Measurements from ENCODE around the gene FKBP2. TPM values are rescaled to one million over a fixed set of nuclear protein-coding genes. Genes with fewer than 3 reads are reported as not detected.

Gene FKBP2
- total and polyA plus RNA-seq, 4 donors = 50.2 to 298 (median 87.2) TPM

DNA sequence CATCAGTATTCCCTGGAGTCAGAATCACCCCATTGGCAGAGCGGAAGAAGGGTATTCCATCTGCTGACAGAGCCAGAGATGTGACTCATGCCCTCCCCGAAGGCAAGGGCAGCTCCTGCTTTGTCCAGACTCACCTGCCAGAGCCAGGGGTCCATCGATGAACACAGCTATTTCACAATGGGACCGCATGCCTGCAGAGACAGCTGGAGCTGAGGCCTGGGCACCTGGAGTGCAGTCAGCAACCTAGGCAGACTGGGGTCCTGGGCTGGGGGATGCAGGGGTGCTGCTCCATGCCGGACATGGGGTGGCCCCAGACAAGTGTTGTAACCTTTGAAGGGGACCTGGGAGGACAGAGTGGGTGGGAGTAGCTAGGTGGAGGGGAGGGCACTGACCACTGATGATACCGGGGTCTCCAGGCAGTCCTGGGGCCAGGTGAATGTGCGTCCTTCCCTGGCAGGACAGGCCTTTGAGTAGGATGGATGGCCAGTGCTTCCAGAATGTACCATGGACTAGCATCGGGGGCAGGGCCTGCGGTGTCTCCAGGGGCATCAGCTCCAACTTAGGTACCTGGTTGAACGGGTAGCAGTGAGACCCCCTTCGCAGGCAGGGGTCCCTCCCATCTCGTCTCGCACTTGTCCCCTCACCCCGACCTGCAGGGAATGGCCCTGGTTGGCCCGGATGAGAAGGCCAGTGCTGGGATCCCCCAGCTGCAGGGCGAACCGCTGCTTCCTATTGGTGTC, 16.6 kb upstream of the FKBP2 start:
- ATAC-seq (ENCODE audit: low FRiP score) = no peak
- H3K27ac ChIP-seq (ENCODE audit: low read depth in 1 of 2, low read length in 2 of 2) = no peak overlapping the region
- no peaks in the 10 kb centered on the region for H3K36me3 ChIP-seq (ENCODE audit: control insufficient read depth in 1 of 2, insufficient read depth in 2 of 2, low read length in 1 of 2)
- no peaks in the 10 kb centered on the region for H3K4me1 ChIP-seq (ENCODE audit: control insufficient read depth in 1 of 2, insufficient read depth in 2 of 2, low read length in 2 of 2)
- peak; percentile 51 to 70 for DNase-seq
- H3K9me3 ChIP-seq (ENCODE audit: control insufficient read depth, low read length) = no peaks in the 10 kb centered on the region
- intact Hi-C loops (cut with DNase I) = no loop called here
- WGBS, 2 donors = 87 to 90% methylated on average over 17 of the region's 17 CpGs
- no peak overlapping the region for H3K4me3 ChIP-seq (ENCODE audit: low read length in 2 of 2)
- no peaks in the 10 kb centered on the region for H3K27me3 ChIP-seq (ENCODE audit: control insufficient read depth in 1 of 2, insufficient read depth in 2 of 2, low read length in 1 of 2)

DNA sequence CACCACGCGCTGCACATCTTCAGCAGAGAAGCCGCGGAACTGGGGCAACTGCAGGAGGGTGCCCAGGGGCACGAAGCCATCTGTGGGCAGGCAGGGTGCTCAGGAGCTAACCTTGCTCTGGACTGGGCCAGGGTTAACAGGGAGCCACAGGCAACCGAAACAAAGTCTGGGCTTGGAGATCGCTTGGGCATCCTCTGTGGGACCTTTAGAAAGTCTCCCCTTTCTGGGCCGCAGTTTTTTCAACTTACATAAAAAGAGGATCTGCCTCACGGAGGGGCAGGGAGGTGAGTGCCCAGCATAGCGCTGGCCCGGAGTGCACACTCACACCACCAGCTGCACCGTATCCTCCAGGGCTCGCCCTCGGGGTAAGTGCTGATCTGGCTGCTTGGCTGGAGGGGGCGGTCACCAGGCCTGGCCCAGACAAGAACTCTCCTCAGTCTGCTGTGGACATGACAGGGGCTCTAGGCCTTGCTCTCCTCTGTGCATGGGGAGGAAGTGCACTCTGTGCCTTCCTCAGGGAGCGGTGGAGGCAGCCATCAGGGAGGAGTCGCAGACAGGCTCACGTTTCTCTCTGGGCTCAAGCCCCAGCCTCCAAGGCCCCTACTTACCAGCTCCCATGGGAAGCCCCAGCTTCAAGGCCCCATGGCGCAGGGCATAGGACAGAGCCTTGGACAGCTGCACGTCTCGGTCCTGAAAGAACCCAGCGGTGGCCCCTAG, 15.8 kb upstream of the FKBP2 start:
- H3K4me1 ChIP-seq (ENCODE audit: control insufficient read depth in 1 of 2, insufficient read depth in 2 of 2, low read length in 2 of 2) = no peaks in the 10 kb centered on the region
- H3K9me3 ChIP-seq (ENCODE audit: control insufficient read depth, low read length) = no peaks in the 10 kb centered on the region
- H3K27me3 ChIP-seq (ENCODE audit: control insufficient read depth in 1 of 2, insufficient read depth in 2 of 2, low read length in 1 of 2) = no peaks in the 10 kb centered on the region
- WGBS, 2 donors = 56 to 58% methylated on average over 22 of the region's 22 CpGs
- no peaks in the 10 kb centered on the region for H3K36me3 ChIP-seq (ENCODE audit: control insufficient read depth in 1 of 2, insufficient read depth in 2 of 2, low read length in 1 of 2)
- ATAC-seq (ENCODE audit: low FRiP score) (no peak), DNase-seq (peak; percentile 57 to 70)
- no peak overlapping the region for H3K27ac ChIP-seq (ENCODE audit: low read depth in 1 of 2, low read length in 2 of 2)
- intact Hi-C loops (cut with DNase I) = loop anchor here in 1 of 2 donors (5.0 kb wide), 1 partner anchor 38 kb away; the partner anchor contains the start of gene STIP1
- peak overlapping the region in 1 of 2 donors; percentile 48 for H3K4me3 ChIP-seq (ENCODE audit: low read length in 2 of 2)

DNA sequence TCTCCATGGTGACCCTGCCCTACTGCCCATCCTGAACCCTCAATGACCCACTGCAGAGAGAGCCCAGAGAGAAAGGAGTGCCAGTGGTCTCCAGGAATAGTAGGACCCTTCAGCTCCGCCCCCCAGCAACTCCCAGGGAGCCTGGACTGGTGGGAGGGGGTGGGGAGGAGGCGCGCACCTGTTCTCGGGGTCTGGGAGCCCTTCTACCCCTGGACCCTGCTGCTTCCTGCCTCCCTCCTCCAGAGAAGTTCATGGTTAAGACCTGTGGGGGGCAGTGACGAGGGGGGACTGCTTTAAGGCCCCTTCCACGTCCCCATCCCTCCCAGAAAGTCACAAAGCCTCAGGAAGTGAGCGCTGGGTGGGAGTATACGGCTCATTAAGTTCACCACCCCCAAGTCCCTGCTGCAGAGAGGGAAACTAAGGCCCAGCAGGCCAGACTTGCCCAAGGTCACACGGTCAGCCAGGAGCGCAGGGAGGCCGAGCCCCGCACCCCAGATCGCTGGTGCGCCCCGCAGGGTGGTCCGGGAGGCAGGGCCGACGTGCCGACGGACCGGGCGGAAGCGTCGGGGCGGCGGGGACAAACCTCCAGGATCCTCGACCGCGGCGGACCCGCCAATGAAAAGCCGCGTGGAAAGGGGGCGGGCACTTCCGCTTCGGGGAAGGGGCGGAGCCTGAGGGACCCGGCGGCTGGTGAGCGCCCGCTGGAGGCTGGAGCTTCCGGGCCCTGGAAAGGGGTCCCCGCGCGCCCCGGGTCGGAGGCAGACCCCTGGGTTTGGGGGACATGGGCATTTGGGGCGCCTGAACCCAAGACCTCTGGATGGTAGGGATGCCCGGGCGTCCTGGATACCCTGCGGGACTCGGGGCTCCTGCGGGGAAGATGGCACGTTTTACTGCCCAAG, 15.0 kb upstream of the FKBP2 start, which contains the start of the genes NUDT22 and TRPT1:
Gene NUDT22 (plus strand): TSS at position 667 of the 899 bp plus-strand sequence. CDS start 379 bp downstream, outside the sequence.
Gene TRPT1 (minus strand): TSS at position 579 of the 899 bp plus-strand sequence. CDS start 326 bp downstream, at position 253.
- no peaks in the 10 kb centered on the region for H3K4me1 ChIP-seq (ENCODE audit: control insufficient read depth in 1 of 2, insufficient read depth in 2 of 2, low read length in 2 of 2)
- H3K27ac ChIP-seq (ENCODE audit: low read depth in 1 of 2, low read length in 2 of 2) = peak within 1 kb of the TSS in 1 of 2 donors; percentile 75
- H3K36me3 ChIP-seq (ENCODE audit: control insufficient read depth in 1 of 2, insufficient read depth in 2 of 2, low read length in 1 of 2) = no peaks in the 10 kb centered on the region
- H3K9me3 ChIP-seq (ENCODE audit: control insufficient read depth, low read length) = no peaks in the 10 kb centered on the region
- peak within 1 kb of the TSS; percentile 48 to 60 for H3K4me3 ChIP-seq (ENCODE audit: low read length in 2 of 2)
- ATAC-seq (ENCODE audit: low FRiP score) (peak; percentile 90), DNase-seq (peak; percentile 95 to 97)
- WGBS, 2 donors = 0 to 1% methylated on average over 54 of the region's 54 CpGs
- intact Hi-C loops (cut with DNase I) = loop anchor here in 1 of 2 donors (5.0 kb wide), 1 partner anchor 39 kb away; the partner anchor contains the start of gene STIP1
- no peaks in the 10 kb centered on the region for H3K27me3 ChIP-seq (ENCODE audit: control insufficient read depth in 1 of 2, insufficient read depth in 2 of 2, low read length in 1 of 2)

DNA sequence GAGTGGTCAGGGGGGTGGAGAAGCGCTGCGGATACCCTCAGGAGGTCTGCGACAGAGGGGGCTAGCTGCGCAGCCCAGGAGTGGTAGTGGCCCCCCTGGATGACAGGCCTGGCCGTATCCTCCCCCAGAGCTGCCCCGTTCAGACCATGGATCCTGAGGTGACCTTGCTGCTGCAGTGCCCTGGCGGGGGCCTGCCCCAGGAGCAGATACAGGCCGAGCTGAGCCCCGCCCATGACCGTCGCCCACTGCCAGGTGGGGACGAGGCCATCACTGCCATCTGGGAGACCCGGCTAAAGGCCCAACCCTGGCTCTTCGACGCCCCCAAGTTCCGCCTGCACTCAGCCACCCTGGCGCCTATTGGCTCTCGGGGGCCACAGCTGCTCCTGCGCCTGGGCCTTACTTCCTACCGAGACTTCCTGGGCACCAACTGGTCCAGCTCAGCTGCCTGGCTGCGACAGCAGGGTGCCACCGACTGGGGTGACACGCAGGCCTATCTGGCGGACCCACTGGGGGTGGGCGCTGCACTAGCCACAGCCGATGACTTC, 14.3 kb upstream of the FKBP2 start:
- intact Hi-C loops (cut with DNase I) = loop anchor here in 1 of 2 donors (5.0 kb wide), 1 partner anchor 39 kb away; the partner anchor contains the start of gene STIP1
- WGBS, 2 donors = 7 to 10% methylated on average over 23 to 26 of the region's 26 CpGs
- Histone ChIP-seq H3K27me3 (ENCODE audit: control insufficient read depth in 1 of 2, insufficient read depth in 2 of 2, low read length in 1 of 2) (no peaks in the 10 kb centered on the region), H3K36me3 (ENCODE audit: control insufficient read depth in 1 of 2, insufficient read depth in 2 of 2, low read length in 1 of 2) (no peaks in the 10 kb centered on the region), H3K27ac (ENCODE audit: low read depth in 1 of 2, low read length in 2 of 2) (peak overlapping the region in 1 of 2 donors; percentile 75), H3K4me3 (ENCODE audit: low read length in 2 of 2) (peak overlapping the region; percentile 48 to 60), H3K9me3 (ENCODE audit: control insufficient read depth, low read length) (no peaks in the 10 kb centered on the region), H3K4me1 (ENCODE audit: control insufficient read depth in 1 of 2, insufficient read depth in 2 of 2, low read length in 2 of 2) (no peaks in the 10 kb centered on the region)
- ATAC-seq (ENCODE audit: low FRiP score) (peak; percentile 48), DNase-seq (peak; percentile 81 to 83)

- Histone ChIP-seq H3K36me3 (ENCODE audit: control insufficient read depth in 1 of 2, insufficient read depth in 2 of 2, low read length in 1 of 2) (no peaks in the 10 kb centered on the region), H3K27ac (ENCODE audit: low read depth in 1 of 2, low read length in 2 of 2) (no peak overlapping the region), H3K4me1 (ENCODE audit: control insufficient read depth in 1 of 2, insufficient read depth in 2 of 2, low read length in 2 of 2) (no peaks in the 10 kb centered on the region), H3K4me3 (ENCODE audit: low read length in 2 of 2) (no peak overlapping the region), H3K27me3 (ENCODE audit: control insufficient read depth in 1 of 2, insufficient read depth in 2 of 2, low read length in 1 of 2) (no peaks in the 10 kb centered on the region), H3K9me3 (ENCODE audit: control insufficient read depth, low read length) (no peaks in the 10 kb centered on the region)
- ATAC-seq (ENCODE audit: low FRiP score) (no peak), DNase-seq (no peak)
- intact Hi-C loops (cut with DNase I) = loop anchor here in 1 of 2 donors (5.0 kb wide), 1 partner anchor 40 kb away; the partner anchor contains the start of gene STIP1
- WGBS, 2 donors = 42 to 48% methylated on average over 3 of the region's 3 CpGs
These were observed 13.4 kb upstream of the FKBP2 start for GRCh38 chr11:64227405-64227956.

DNA sequence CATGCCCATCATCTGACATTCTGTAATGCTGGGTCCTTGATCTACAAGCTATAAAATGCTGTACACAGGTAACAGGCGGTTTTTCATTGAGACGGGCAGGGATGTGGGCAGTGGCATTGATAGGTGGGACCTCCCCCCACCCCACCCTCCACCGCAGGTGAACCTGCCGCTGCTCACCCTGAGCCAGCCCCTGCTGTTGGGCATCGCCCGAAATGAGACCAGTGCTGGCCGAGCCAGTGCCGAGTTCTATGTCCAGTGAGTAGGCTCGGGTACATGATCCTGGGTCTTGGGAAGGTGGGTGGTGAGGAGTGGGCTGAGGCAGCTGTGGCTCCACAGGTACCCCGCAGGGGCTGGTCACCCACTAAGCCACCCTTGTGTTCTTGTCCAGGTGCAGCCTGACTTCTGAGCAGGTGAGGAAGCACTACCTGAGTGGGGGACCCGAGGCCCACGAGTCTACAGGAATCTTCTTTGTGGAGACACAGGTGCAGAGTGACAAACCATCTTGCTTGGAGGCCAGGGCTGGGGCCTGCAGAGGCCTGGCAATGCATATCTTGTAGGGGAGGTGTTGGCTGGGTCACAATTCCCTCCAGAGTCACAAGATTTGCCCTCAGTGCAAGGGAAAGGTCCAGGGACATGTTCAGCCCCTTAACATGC, 11.7 kb upstream of the FKBP2 start:
- no peaks in the 10 kb centered on the region for H3K36me3 ChIP-seq (ENCODE audit: control insufficient read depth in 1 of 2, insufficient read depth in 2 of 2, low read length in 1 of 2)
- H3K27me3 ChIP-seq (ENCODE audit: control insufficient read depth in 1 of 2, insufficient read depth in 2 of 2, low read length in 1 of 2) = no peaks in the 10 kb centered on the region
- no peak overlapping the region for H3K4me3 ChIP-seq (ENCODE audit: low read length in 2 of 2)
- peak overlapping the region in 1 of 2 donors; percentile 9 for H3K27ac ChIP-seq (ENCODE audit: low read depth in 1 of 2, low read length in 2 of 2)
- ATAC-seq (ENCODE audit: low FRiP score) (no peak), DNase-seq (peak in 1 of 2 donors; percentile 67)
- WGBS, 2 donors = 84 to 87% methylated on average over 12 of the region's 12 CpGs
- no peaks in the 10 kb centered on the region for H3K9me3 ChIP-seq (ENCODE audit: control insufficient read depth, low read length)
- H3K4me1 ChIP-seq (ENCODE audit: control insufficient read depth in 1 of 2, insufficient read depth in 2 of 2, low read length in 2 of 2) = no peaks in the 10 kb centered on the region
- intact Hi-C loops (cut with DNase I) = loop anchor here in 1 of 2 donors (5.0 kb wide), 1 partner anchor 42 kb away; the partner anchor contains the start of gene STIP1

DNA sequence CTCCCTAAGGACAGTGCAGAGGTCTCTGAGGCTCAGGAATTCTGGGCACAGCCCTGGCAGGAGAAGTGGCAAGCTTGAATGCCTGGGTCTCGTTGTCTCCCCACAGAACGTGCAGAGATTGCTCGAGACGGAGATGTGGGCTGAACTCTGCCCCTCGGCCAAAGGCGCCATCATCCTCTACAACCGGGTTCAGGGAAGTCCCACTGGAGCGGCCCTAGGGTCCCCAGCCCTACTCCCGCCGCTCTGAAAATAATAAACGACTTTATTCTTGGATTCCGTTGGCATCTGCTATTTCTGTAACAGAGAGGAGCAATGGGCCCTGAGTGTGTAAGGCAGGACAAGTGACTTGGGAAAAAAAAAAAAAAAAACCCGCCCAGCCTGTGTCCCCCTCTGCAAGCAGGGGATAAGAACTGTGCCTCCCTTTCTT, 11.1 kb upstream of the FKBP2 start:
- WGBS, 2 donors = 4 to 5% methylated on average over 13 of the region's 13 CpGs
- H3K9me3 ChIP-seq (ENCODE audit: control insufficient read depth, low read length) = no peaks in the 10 kb centered on the region
- ATAC-seq (ENCODE audit: low FRiP score) (no peak), DNase-seq (peak in 1 of 2 donors; percentile 65)
- H3K4me1 ChIP-seq (ENCODE audit: control insufficient read depth in 1 of 2, insufficient read depth in 2 of 2, low read length in 2 of 2) = no peaks in the 10 kb centered on the region
- H3K27ac ChIP-seq (ENCODE audit: low read depth in 1 of 2, low read length in 2 of 2) = peak overlapping the region in 1 of 2 donors; percentile 9
- intact Hi-C loops (cut with DNase I) = loop anchor here in 1 of 2 donors (5.0 kb wide), 1 partner anchor 42 kb away; the partner anchor contains the start of gene STIP1
- H3K27me3 ChIP-seq (ENCODE audit: control insufficient read depth in 1 of 2, insufficient read depth in 2 of 2, low read length in 1 of 2) = no peaks in the 10 kb centered on the region
- peak overlapping the region; percentile 2 to 59 for H3K4me3 ChIP-seq (ENCODE audit: low read length in 2 of 2)
- no peaks in the 10 kb centered on the region for H3K36me3 ChIP-seq (ENCODE audit: control insufficient read depth in 1 of 2, insufficient read depth in 2 of 2, low read length in 1 of 2)
